OCI-LY3 (cell line): ENCODE data around the gene CDC37.
A peak's percentile ranks its signal among the peaks of the same experiment; 100 is the strongest.

Source experiments
- H2AFZ ChIP-seq: fragments of 200-600, 300-600 bp; shearing (Covaris generic); 2 replicates; pipeline ENCODE4 v1.6.0; 2014; ENCODE audit warnings: antibody characterized with exemption, low read depth, low read length
- H3K27ac ChIP-seq: fragments of 200-600, 300-600 bp; sonication (generic); 2 replicates; pipeline ENCODE4 v1.5.1; 2014; ENCODE audit warnings: mild to moderate bottlenecking, low read length, moderate library complexity, mixed read lengths
- H3K27me3 ChIP-seq: fragments of 200-600, 300-600 bp; sonication (generic); 2 replicates; pipeline ENCODE4 v1.6.1; 2014; ENCODE audit warnings: low read depth, low read length, mixed read lengths
- H3K36me3 ChIP-seq: fragments of 200-600, 300-600 bp; sonication (generic); replicated peaks from 2 replicates; pipeline ENCODE3; 2014; ENCODE audit warnings: low read depth, low read length, mixed read lengths
- H3K4me1 ChIP-seq: fragments of 300-600, 200-600 bp; sonication (generic); 2 replicates; pipeline ENCODE4 v1.6.1; 2014; ENCODE audit warnings: low read length, mixed read lengths
- H3K4me2 ChIP-seq: fragments of 200-600, 300-600 bp; sonication (generic); 2 replicates; pipeline ENCODE4 v1.6.1; 2014; ENCODE audit warnings: low read length, mixed read lengths
- H3K4me3 ChIP-seq: fragments of 300-600, 200-600 bp; sonication (generic); 2 replicates; pipeline ENCODE4 v1.5.1; 2014; ENCODE audit warnings: antibody characterized with exemption, mild to moderate bottlenecking, low read length, moderate library complexity
- H3K79me2 ChIP-seq: fragments of 300-600, 200-600 bp; shearing (Covaris generic); 2 replicates; pipeline ENCODE4 v1.6.1; 2014; ENCODE audit warnings: mild to moderate bottlenecking, low read length, mixed read lengths
- H3K9ac ChIP-seq: fragments of 300-600, 200-600 bp; shearing (Covaris generic); 2 replicates; pipeline ENCODE4 v1.6.0; 2014; ENCODE audit warnings: mild to moderate bottlenecking, low read length, moderate library complexity
- H3K9me3 ChIP-seq: fragments of 200-600, 300-600 bp; shearing (Covaris generic); 2 replicates; pipeline ENCODE4 v1.6.1; 2014; ENCODE audit warnings: low read length, mixed read lengths; ENCODE audit not compliant: insufficient read depth
- H4K20me1 ChIP-seq: fragments of 200-600, 300-600 bp; sonication (generic); 2 replicates; pipeline ENCODE4 v1.6.1; 2016; ENCODE audit warnings: low read length, mixed read lengths; ENCODE audit not compliant: insufficient read depth
- CTCF ChIP-seq: fragments of 200-600, 300-600 bp; sonication (generic); IDR thresholded peaks from 2 replicates; pipeline ENCODE4 v1.5.1; 2014; ENCODE audit warnings: antibody characterized with exemption, low read length, low read depth
- EZH2phosphoT487 ChIP-seq: fragments of 200-600 bp; shearing (Covaris generic); IDR thresholded peaks from 2 replicates; pipeline ENCODE4 v1.6.1; 2018; ENCODE audit warnings: antibody characterized with exemption, mixed run types, low read depth

Gene CDC37

GRCh38 chr19:10403137-10404021, at the start of gene CDC37:
Gene CDC37 (minus strand): TSS chr19:10403542. CDS start chr19:10403479, 63 bp downstream.
- Histone ChIP-seq H3K4me2 (peak within 1 kb of the TSS; percentile 96), H4K20me1 (peaks cover 17% of the 10 kb centered on the region), H3K9me3 (no peaks in the 10 kb centered on the region), H2AFZ (peak within 1 kb of the TSS; percentile 86), H3K27me3 (peaks cover 9% of the 10 kb centered on the region), H3K4me3 (peak within 1 kb of the TSS; percentile 88), H3K9ac (peak within 1 kb of the TSS; percentile 93), H3K4me1 (peaks cover 27% of the 10 kb centered on the region), H3K79me2 (peaks cover 50% of the 10 kb centered on the region), H3K27ac (peak within 1 kb of the TSS; percentile 35), H3K36me3 (peaks cover 14% of the 10 kb centered on the region)
- TF ChIP-seq CTCF (no peak), EZH2phosphoT487 (no peak)

GRCh38 chr19:10450853-10451609, 47.7 kb upstream of the CDC37 start:
- H3K9me3 ChIP-seq, result no peaks in the 10 kb centered on the region
- no peak overlapping the region for H2AFZ ChIP-seq
- H3K4me2 ChIP-seq, result no peak overlapping the region
- no peak for TF ChIP-seq CTCF
- TF ChIP-seq EZH2phosphoT487, result no peak
- no peak overlapping the region for H3K4me3 ChIP-seq
- no peaks in the 10 kb centered on the region for H4K20me1 ChIP-seq
- no peaks in the 10 kb centered on the region for H3K36me3 ChIP-seq
- no peaks in the 10 kb centered on the region for H3K79me2 ChIP-seq
- H3K27ac ChIP-seq, result no peak overlapping the region
- peaks cover 9% of the 10 kb centered on the region for H3K4me1 ChIP-seq
- H3K27me3 ChIP-seq, result peaks cover 14% of the 10 kb centered on the region; the same call in 1 of the 2 replicates
- H3K9ac ChIP-seq, result no peak overlapping the region

- H4K20me1 ChIP-seq, result no peaks in the 10 kb centered on the region
- H3K4me1 ChIP-seq, result peaks cover 11% of the 10 kb centered on the region
- H3K4me2 ChIP-seq, result no peak overlapping the region
- no peaks in the 10 kb centered on the region for H3K36me3 ChIP-seq
- no peak overlapping the region for H2AFZ ChIP-seq
- H3K79me2 ChIP-seq, result no peaks in the 10 kb centered on the region
- H3K9ac ChIP-seq, result no peak overlapping the region
- peaks cover 11% of the 10 kb centered on the region; the same call in 1 of the 2 replicates for H3K27me3 ChIP-seq
- H3K27ac ChIP-seq, result no peak overlapping the region
- no peaks in the 10 kb centered on the region for H3K9me3 ChIP-seq
- TF ChIP-seq EZH2phosphoT487, result no peak
- no peak for TF ChIP-seq CTCF
- H3K4me3 ChIP-seq, result no peak overlapping the region
Observed at GRCh38 chr19:10450191-10450852, 47.0 kb upstream of the CDC37 start.
